HL-60/S4 (cell line): ENCODE results near the gene CYTIP.
"Not testable (repeated sequence)": the region's sequence is repeated elsewhere in the genome, so short reads cannot be mapped to it uniquely, and the experiment has no call there.

Experiments used
- in situ Hi-C: fragments of 300-500 bp; cut with MboI; formaldehyde crosslinking; loops from 2 replicates; pipeline ENCODE4 v1.14.3; 2022; ENCODE audit warnings: low sequenced_read_pairs

Gene CYTIP

DNA sequence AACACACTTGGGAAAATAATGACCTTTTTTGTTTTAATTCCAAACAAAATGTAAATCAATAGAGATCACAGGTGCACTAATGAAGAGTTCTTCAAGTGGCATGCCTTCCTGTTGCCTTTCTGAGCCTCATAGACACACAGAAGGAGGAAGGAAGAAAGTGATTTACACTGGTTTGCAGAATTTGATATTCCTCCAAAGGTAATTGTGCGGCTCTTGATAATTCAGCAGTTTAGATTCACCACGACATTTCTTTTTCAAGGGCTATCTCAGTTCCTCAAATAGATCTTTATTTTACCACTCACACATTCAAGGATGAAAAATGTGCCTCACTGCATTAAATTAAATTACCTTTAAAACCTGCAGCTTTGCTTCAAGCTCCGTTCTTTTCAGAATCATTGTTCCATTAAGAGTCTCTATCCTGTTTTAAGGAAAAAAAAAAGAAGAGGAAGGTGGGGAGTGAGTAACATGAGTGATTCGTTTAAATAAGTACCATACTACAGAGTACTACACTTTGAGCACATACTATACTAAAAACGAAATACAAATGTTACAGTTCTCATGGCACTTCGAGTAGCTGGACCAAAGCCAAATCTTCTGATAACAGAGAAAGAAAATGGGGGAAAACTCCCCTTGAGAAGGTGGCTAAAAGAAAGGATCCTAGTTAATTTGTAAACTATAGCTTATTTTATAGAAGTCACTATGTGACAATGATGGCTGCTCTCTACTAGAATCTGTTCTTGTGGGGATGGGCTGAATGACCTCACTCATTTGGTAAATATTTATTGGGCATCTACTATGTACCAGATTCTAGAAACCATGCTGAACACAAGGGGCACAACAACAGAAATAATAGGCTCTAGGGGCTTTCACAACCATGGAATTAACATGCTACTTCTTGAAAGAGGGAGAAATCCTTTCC is 16.6 kb downstream of the CYTIP start:
- in situ Hi-C loops = no loop called here

- in situ Hi-C loops = no loop called here
Observed at GRCh38 chr2:157426477-157426994, 17.4 kb downstream of the CYTIP start.

DNA sequence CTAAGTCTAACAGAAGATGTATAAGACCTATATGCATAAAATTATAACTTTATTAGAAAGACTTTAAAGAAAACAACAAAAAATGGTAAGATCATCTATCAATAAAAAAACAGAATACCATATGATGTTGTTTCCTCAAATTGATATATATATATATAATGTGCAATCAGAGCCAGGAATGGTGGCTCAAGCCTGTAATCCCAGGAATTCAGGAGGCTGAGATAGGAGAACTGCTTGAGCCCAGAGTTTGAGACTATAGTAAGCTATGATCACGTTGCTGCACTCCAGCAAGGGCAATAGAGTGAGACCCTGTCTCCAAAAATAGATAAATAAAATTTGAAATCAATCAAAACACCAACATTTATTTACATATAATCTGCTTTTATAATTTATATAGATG is 19.5 kb downstream of the CYTIP start:
- in situ Hi-C loops = no loop called here

- in situ Hi-C loops = no loop called here
Observed at GRCh38 chr2:157421964-157422363, 21.9 kb downstream of the CYTIP start.

DNA sequence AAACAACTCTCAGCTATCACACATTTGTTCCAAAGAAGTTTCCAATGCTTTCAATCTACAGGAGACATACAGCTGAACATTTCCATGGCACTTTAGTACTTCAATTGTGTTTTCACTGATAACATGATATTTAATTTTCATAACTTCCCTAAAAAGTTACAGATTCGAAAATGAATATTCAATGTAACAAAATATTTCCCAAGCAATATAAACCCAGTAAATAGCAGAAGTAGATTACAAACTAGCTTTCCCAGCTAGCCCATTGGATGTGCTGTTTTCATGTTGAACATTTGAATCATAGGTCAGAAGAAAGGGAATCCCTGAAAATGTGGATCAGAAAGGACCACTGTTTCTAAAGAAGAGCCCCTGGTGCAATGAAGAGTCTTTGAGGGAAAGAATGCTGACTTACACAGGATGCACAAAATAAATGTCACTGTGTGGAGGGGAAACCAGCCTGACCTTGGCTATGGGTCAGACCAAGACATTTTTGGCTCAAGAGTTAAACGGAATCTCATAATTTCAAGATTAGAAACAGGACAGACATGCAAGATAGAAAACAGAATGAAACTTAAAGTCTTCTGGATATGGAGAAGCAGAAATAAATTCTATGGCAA is 22.5 kb downstream of the CYTIP start:
- in situ Hi-C loops = no loop called here

- in situ Hi-C loops = no loop called here
Observed at GRCh38 chr2:157420771-157421323, 23.0 kb downstream of the CYTIP start.

DNA sequence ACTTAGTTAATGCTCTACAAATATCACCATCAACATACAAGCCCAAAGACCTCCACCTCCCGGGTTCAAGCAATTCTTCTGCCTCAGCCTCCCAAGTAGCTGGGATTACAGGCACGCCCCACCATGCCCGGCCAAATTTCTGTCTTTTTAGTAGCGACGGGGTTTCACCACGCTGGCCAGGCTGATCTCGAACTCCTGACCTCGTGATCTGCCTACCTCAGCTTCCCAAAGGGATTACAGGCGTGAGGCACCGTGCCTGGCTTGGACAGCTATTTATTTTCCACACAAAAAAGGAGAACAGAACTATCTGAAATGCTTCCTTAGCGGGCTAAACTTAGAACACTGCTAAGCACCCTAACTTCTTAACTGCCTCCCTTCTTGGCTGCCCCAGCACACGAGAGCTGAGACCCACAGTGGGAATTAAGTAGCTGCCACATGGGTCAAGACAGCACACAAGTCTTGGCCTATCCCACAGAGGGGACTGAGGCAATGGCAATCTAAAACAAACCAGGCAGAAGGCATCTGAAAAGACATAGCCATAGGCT is 24.8 kb downstream of the CYTIP start:
- in situ Hi-C loops = no loop called here

- in situ Hi-C loops = no loop called here
Observed at GRCh38 chr2:157418239-157418641, 25.6 kb downstream of the CYTIP start.

GRCh38 chr2:157415591-157416101 is 28.2 kb downstream of the CYTIP start:
- in situ Hi-C loops = no loop called here

- in situ Hi-C loops = no loop called here
Observed at GRCh38 chr2:157414050-157414449, 29.8 kb downstream of the CYTIP start.

- in situ Hi-C loops = no loop called here
Observed at GRCh38 chr2:157413326-157414035, 30.4 kb downstream of the CYTIP start.

- in situ Hi-C loops = no loop called here
Observed at GRCh38 chr2:157411624-157412336, 32.1 kb downstream of the CYTIP start.

DNA sequence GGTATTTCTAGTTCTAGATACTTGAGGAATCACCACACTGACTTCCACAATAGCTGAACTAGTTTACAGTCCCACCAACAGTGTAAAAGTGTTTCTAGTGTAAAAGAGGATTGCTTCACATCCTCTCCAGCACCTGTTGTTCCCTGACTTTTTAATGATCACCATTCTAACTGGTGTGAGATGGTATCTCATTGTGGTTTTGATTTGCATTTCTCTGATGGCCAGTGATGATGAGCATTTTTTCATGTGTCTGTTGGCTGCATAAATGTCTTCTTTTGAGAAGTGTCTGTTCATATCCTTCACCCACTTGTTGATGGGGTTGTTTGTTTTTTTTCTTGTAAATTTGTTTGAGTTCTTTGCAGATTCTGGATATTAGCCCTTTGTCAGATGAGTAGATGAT is 38.5 kb downstream of the CYTIP start:
- in situ Hi-C loops = not testable (repeated sequence)

DNA sequence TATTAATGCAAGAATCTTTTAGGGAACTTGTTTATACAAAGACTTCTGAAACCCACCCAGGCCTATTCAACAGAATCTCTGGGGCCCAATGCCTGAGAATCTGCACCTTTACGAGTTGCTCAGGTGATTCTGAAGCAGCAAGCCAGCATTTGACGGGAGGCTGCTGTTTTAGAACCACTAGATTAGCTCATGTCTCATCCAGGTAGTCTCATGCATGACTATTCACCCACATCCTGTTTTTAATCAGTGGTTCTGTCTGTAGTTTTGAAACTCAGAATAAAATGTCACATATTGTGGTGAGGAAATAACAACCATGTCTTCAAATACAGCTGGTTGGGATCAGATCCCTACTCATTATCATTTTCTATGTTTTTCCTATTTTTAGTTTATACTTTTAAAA is 39.5 kb downstream of the CYTIP start:
- in situ Hi-C loops = no loop called here

DNA sequence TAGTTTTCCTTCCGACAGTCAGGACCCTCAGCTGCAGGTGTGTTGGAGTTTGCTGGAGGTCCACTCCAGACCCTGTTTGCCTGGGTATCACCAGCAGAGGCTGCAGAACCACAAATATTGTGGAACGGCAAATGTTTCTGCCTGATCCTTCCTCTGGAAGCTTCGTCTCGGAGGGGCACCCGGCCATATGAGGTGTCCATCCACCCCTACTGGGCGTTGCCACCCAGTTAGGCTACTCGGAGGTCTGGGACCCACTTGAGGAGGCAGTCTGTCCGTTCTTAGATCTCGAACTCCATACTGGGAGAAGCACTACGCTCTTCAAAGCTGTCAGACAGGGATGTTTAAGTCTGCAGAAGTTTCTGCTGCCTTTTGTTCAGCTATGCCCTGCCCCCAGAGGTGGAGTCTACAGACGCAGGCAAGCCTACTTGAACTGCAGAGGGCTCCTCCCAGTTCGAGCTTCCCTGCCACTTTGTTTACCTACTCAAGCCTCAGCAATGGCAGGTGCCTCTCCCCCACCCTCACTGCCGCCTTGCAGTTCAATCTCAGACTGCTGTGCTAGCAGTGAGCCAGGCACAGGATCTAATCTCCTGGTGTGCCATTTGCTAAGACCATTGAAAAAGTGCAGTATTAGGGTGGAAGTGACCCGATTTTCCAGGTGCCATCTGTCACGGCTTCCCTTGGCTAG is 40.9 kb downstream of the CYTIP start:
- in situ Hi-C loops = not testable (repeated sequence)

- in situ Hi-C loops = no loop called here
Observed at GRCh38 chr2:157395811-157396210, 48.1 kb downstream of the CYTIP start.

DNA sequence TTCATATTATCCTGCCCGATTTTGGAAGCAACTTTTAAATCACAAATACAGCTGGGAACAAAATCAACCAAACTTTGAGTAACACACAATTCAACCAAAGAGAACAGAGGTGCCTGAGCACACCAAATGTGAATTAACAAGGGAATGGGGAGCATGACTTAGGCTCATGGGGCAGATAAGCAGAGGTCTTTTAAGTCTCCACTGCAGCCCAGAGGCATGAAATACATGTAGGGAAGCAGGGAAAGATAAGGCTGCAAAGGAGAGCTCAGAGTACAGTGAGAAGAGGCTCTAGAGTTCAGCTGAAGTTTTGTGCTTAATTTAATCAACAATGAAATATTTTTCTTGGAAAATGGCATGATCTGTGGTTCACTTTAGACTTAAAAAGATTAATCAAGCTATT is 49.0 kb downstream of the CYTIP start:
- in situ Hi-C loops = no loop called here

DNA sequence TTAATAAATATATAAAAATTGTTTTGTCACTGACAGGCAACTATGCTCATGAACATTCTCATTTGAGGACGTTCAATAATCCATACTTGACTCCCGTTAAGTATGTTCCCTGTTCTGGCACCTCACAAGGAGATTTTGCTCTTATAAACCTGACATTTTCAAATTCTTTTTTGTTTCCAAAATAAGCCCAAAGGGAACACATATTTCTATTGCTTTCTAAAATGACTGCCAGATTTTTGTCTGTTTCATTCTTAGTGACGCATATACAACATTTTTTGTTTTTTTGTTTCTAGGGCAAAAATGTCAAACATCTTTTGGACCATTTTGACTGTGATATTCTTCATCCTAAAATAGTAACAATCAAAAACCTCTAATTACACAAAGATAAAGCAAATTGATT is 50.5 kb downstream of the CYTIP start:
- in situ Hi-C loops = no loop called here

GRCh38 chr2:157388827-157389226 is 55.1 kb downstream of the CYTIP start:
- in situ Hi-C loops = no loop called here
